HG02943 (cell line): ENCODE measurements around the gene PRSS2.
A peak's percentile ranks its signal among the peaks of the same experiment; 100 is the strongest.

Experiments used
- ATAC-seq: cut with Tn5 transposase; IDR thresholded peaks from one replicate; pipeline ENCODE4 v1.9.1; 2021; ENCODE audit warnings: mild to moderate bottlenecking, low read depth, moderate library complexity; ENCODE audit not compliant: unreplicated experiment

Gene PRSS2

GRCh38 chr7:142784716-142785115 is 13.9 kb downstream of the PRSS2 start:
- ATAC-seq, result no peak

GRCh38 chr7:142785841-142786250 is 15.1 kb downstream of the PRSS2 start:
- no peak for ATAC-seq

- ATAC-seq, result no peak
Measured at GRCh38 chr7:142787034-142787768, 16.4 kb downstream of the PRSS2 start.

GRCh38 chr7:142787783-142788182 is 17.0 kb downstream of the PRSS2 start:
- ATAC-seq, result no peak

DNA sequence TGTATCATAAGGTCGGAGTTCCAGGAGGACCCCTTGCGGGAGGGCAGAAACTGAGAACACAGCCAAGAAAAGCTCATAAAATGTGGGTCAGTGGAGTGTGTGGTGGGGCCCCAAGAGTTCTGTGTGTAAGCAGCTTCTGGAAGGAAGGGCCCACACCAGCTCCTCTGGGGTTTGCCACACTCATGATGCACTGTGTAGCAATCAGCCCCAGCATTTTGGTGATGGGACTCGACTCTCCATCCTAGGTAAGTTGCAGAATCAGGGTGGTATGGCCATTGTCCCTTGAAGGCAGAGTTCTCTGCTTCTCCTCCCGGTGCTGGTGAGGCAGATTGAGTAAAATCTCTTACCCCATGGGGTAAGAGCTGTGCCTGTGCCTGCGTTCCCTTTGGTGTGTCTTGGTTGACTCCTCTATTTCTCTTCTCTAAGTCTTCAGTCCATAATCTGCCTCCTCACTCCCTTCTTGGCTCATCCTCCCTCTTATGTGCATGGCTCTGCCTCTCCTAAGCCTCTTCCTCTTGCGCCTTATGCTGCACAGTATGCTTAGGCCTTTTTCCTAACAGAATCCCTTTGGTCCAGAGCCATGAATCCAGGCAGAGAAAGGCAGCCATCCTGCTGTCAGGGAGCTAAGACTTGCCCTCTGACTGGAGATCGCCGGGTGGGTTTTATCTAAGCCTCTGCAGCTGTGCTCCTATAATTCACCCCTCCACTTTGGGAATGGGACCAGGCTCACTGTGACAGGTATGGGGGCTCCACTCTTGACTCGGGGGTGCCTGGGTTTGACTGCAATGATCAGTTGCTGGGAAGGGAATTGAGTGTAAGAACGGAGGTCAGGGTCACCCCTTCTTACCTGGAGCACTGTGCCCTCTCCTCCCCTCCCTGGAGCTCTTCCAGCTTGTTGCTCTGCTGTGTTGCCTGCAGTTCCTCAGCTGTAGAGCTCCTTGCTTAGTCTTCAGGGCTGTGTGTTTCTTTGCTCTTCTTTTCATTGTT is 17.8 kb downstream of the PRSS2 start:
- ATAC-seq, result no peak

DNA sequence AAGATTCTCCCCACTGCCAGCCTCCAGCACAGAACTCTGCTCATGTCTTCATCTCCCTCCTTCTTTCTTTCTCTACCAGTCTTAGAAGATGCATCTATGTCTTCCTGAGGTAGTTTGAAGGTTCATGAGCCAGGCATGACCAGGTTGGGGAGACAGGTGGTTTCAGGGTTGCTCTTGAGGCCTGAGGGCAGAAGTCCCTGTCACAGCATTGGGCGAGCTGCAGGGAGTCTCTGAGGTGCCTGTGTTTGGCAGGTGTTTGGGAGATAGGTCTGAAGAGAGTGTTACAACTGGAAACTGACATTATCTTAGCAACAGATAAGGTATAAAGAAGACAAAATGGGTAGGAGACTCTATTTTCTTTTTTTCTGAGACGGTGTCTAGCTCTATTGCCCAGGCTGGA is 18.7 kb downstream of the PRSS2 start:
- no peak for ATAC-seq

DNA sequence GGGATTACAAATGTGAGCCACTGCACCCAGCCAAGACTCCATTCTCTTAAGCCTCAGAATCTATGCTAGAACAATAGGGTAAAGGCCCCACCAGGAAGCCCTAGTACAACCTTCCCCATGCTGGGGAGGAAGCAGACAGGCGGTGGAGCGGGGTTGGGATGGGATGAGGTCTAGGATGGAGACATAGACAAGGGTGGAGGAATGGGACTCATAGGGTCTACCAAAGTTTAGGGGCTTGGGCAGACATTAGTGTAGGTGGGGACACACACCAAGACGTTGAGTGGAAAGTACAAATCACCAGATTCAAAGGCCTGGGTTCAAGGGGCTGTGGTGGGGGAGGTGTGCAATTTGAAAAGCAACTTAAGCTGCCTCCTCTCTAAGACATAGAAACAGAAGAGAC is 19.3 kb downstream of the PRSS2 start:
- no peak for ATAC-seq

DNA sequence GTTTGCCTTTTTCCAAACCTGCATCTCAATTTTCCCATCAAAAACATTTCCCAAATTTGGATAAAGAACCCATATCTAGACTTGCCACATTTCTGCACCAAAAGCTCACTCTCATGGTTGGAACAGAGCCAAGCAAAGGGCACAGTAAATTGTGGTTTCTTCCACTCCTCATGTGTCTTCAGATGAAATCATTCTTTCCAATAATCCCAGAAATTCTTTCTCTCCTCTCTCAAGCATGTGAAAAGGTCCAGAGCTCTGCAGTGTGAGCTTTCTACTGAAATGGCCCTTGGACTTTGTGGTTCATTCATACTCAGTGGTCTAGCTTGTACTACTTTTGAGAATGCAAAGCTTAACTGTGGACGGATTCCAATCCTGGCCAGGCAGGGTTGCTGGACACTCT is 19.8 kb downstream of the PRSS2 start:
- no peak for ATAC-seq

DNA sequence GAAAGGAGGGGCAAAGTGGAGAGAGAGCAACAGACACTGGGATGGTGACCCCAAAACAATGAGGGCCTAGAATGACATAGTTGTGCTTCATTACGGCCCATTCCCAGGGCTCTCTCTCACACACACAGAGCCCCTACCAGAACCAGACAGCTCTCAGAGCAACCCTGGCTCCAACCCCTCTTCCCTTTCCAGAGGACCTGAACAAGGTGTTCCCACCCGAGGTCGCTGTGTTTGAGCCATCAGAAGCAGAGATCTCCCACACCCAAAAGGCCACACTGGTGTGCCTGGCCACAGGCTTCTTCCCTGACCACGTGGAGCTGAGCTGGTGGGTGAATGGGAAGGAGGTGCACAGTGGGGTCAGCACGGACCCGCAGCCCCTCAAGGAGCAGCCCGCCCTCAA is 20.7 kb downstream of the PRSS2 start:
- ATAC-seq, result no peak

DNA sequence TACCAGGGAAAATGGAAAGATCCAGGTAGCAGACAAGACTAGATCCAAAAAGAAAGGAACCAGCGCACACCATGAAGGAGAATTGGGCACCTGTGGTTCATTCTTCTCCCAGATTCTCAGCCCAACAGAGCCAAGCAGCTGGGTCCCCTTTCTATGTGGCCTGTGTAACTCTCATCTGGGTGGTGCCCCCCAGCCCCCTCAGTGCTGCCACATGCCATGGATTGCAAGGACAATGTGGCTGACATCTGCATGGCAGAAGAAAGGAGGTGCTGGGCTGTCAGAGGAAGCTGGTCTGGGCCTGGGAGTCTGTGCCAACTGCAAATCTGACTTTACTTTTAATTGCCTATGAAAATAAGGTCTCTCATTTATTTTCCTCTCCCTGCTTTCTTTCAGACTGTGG is 21.4 kb downstream of the PRSS2 start:
- no peak for ATAC-seq

- ATAC-seq, result no peak
Measured at GRCh38 chr7:142792593-142792992, 21.8 kb downstream of the PRSS2 start.

DNA sequence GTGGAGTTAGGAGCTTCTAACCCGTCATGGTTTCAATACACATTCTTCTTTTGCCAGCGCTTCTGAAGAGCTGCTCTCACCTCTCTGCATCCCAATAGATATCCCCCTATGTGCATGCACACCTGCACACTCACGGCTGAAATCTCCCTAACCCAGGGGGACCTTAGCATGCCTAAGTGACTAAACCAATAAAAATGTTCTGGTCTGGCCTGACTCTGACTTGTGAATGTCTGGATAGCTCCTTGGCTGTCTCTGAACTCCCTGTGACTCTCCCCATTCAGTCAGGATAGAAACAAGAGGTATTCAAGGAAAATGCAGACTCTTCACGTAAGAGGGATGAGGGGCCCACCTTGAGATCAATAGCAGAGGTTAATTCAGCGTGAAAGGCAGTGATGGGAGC is 22.4 kb downstream of the PRSS2 start:
- no peak for ATAC-seq

DNA sequence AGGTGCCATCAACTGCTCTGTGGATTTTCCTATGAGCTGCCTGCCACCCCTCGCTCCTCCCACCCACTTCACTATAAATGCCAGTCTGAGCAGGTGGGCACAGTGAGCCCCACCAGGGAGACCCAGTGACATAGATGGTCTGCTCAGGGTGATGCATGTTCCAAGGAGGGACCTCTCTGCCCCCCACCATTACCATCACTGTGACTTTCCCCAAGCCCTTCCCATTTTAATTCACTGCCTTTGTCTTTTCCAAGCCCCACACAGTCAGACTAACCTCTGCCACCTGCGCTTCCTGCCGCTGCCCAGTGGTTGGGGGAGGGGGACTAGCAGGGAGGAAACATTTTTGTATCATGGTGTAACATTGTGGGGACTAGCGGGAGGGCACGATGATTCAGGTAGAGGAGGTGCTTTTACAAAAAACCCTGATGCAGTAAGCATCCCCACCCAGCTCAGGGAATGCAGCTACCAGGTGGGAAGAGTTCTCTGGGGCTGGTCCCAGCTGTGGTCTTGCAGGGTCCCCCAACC is 24.6 kb downstream of the PRSS2 start:
- no peak for ATAC-seq

GRCh38 chr7:142796001-142796500 is 25.3 kb downstream of the PRSS2 start:
- ATAC-seq, result no peak

DNA sequence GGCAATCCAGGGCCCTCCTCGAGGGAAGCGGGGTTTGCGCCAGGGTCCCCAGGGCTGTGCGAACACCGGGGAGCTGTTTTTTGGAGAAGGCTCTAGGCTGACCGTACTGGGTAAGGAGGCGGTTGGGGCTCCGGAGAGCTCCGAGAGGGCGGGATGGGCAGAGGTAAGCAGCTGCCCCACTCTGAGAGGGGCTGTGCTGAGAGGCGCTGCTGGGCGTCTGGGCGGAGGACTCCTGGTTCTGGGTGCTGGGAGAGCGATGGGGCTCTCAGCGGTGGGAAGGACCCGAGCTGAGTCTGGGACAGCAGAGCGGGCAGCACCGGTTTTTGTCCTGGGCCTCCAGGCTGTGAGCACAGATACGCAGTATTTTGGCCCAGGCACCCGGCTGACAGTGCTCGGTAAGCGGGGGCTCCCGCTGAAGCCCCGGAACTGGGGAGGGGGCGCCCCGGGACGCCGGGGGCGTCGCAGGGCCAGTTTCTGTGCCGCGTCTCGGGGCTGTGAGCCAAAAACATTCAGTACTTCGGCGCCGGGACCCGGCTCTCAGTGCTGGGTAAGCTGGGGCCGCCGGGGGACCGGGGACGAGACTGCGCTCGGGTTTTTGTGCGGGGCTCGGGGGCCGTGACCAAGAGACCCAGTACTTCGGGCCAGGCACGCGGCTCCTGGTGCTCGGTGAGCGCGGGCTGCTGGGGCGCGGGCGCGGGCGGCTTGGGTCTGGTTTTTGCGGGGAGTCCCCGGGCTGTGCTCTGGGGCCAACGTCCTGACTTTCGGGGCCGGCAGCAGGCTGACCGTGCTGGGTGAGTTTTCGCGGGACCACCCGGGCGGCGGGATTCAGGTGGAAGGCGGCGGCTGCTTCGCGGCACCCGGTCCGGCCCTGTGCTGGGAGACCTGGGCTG is 26.0 kb downstream of the PRSS2 start:
- ATAC-seq, result peak; percentile 40

DNA sequence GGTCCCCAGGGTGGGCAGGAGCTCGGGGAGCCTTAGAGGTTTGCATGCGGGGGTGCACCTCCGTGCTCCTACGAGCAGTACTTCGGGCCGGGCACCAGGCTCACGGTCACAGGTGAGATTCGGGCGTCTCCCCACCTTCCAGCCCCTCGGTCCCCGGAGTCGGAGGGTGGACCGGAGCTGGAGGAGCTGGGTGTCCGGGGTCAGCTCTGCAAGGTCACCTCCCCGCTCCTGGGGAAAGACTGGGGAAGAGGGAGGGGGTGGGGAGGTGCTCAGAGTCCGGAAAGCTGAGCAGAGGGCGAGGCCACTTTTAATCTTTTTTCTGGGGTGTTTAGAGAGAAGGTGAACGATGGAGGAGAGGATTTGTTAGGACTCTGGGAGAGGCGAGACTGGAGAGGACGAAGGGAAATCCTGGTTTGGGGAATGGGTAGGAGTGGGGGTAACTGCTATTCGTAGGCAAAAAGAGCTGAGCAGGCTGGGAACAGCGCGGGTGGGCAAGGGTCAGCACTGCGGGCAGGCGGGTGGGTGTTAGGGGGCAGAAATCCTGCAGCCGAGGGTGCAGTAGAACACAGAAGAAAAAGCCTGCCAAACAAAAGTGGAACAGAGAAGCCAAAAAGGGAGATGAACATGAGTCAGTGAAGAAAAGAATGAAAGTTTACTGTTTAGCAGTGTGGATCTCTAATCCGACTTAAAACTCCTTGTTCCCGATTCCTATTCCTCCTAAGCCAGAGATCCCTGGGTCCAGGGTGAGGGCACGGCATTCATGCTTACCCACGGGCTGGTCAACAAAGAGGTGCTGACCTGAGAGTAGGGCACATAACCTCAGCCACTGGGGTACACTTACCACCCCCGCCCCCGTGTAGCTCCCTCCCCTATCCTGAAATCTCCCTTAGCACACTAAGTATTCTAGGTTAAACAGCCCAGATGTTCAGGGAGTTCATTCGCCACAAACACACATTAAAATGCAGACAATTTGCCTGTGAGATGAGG is 26.9 kb downstream of the PRSS2 start:
- ATAC-seq, result peak; percentile 37

- ATAC-seq, result no peak
Measured at GRCh38 chr7:142798451-142799436, 28.0 kb downstream of the PRSS2 start.

GRCh38 chr7:142799437-142799835 is 28.7 kb downstream of the PRSS2 start:
- no peak for ATAC-seq
